DND-41 (cell line): Measurements from ENCODE around the gene TXNL4B.

Experiments
- ATAC-seq: fragments of 200-7000 bp; cut with Tn5 transposase; 3 replicates; pipeline ENCODE4 v1.9.1; 2021; ENCODE audit warnings: low read depth; ENCODE audit not compliant: insufficient read depth
- DNase-seq: peaks from one replicate; pipeline ENCODE4 v3.0.0-alpha.2; 2020
- H2AFZ ChIP-seq: 2 replicates; pipeline ENCODE4 v1.6.0; 2012; ENCODE audit warnings: low read depth, low read length
- H3K27ac ChIP-seq: 2 replicates; pipeline ENCODE4 v1.5.1; 2012; ENCODE audit warnings: low read length, inconsistent platforms
- H3K27me3 ChIP-seq: fragments of 200-600 bp; sonication (generic); 2 replicates; pipeline ENCODE4 v1.6.0; 2012; ENCODE audit warnings: low read length, mild to moderate bottlenecking, inconsistent platforms; ENCODE audit not compliant: insufficient read depth, poor library complexity
- H3K36me3 ChIP-seq: 2 replicates; pipeline ENCODE4 v1.5.1; 2012; ENCODE audit warnings: low read length, inconsistent platforms; ENCODE audit not compliant: insufficient read depth
- H3K4me1 ChIP-seq: 2 replicates; pipeline ENCODE4 v1.5.1; 2012; ENCODE audit warnings: mild to moderate bottlenecking, low read length; ENCODE audit not compliant: insufficient read depth
- H3K4me2 ChIP-seq: 2 replicates; pipeline ENCODE4 v1.6.0; 2012; ENCODE audit warnings: mild to moderate bottlenecking, moderate library complexity, low read length, inconsistent platforms; ENCODE audit not compliant: insufficient read depth
- H3K4me3 ChIP-seq, 2 experiments: fragments of 200-600 bp in 1 of 2; shearing (Covaris generic) in 1 of 2; 2 replicates each; pipeline ENCODE4 v1.5.1; 2012 to 2016; ENCODE audit warnings: inconsistent platforms in 2 of 2, low read length in 2 of 2, mild to moderate bottlenecking in 2 of 2, low read depth in 1 of 2, moderate library complexity in 1 of 2
- H3K79me2 ChIP-seq: 2 replicates; pipeline ENCODE4 v1.6.0; 2012; ENCODE audit warnings: low read length, inconsistent platforms; ENCODE audit not compliant: insufficient read depth
- H3K9ac ChIP-seq: 2 replicates; pipeline ENCODE4 v1.6.0; 2012; ENCODE audit warnings: low read depth, mild to moderate bottlenecking, inconsistent platforms, low read length, moderate library complexity
- H3K9me3 ChIP-seq: 2 replicates; pipeline ENCODE4 v1.5.1; 2012; ENCODE audit warnings: low read length, moderate library complexity, mild to moderate bottlenecking, inconsistent platforms; ENCODE audit not compliant: insufficient read depth, severe bottlenecking
- H4K20me1 ChIP-seq: 2 replicates; pipeline ENCODE4 v1.6.0; 2012; ENCODE audit warnings: low read length; ENCODE audit not compliant: insufficient read depth
- EZH2 ChIP-seq: IDR thresholded peaks from 3 replicates; pipeline ENCODE4 v1.6.1; 2012; ENCODE audit warnings: borderline replicate concordance, low read depth, mild to moderate bottlenecking, moderate library complexity, low read length, inconsistent platforms; ENCODE audit not compliant: severe bottlenecking
- TF ChIP-seq, protein P1 (sequence below): IDR thresholded peaks from 2 replicates; pipeline ENCODE4 v1.5.1; 2012; ENCODE audit warnings: borderline replicate concordance, low read length, moderate library complexity, mild to moderate bottlenecking; ENCODE audit not compliant: poor library complexity, severe bottlenecking; ENCODE audit errors: extremely low read depth

Gene TXNL4B

DNA sequence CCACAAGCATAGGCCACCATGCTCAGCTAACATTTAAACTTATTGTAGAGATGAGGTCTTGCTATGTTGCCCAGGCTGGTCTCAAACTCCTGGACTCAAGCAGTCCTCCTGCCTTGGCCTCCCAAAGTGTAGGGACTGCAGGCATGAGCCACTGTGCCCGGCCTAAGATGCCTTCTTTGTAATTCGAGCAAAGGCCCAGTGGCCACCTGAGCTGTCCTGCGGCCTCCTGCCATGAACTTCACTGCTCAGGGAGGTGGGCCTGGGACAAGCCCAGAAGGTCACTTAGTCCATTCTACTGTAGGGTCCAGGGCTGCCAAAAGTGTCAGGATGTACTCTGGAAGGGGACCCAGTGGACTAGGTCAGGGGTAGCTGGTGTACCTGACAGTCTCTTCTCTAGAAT lies 30.7 kb upstream of the TXNL4B start:
- DNase-seq = no peak
- Histone ChIP-seq H3K4me2 (no peak overlapping the region), H3K27me3 (no peaks in the 10 kb centered on the region), H3K79me2 (no peaks in the 10 kb centered on the region), H3K4me1 (no peaks in the 10 kb centered on the region), H4K20me1 (no peaks in the 10 kb centered on the region), H3K4me3 (no peak overlapping the region), H3K36me3 (no peaks in the 10 kb centered on the region; the same call in 1 of the 2 replicates), H2AFZ (no peak overlapping the region), H3K9ac (no peak overlapping the region), H3K9me3 (no peaks in the 10 kb centered on the region), H3K27ac (no peak overlapping the region)
- no peak for TF ChIP-seq EZH2
- TF ChIP-seq, protein P1, sequence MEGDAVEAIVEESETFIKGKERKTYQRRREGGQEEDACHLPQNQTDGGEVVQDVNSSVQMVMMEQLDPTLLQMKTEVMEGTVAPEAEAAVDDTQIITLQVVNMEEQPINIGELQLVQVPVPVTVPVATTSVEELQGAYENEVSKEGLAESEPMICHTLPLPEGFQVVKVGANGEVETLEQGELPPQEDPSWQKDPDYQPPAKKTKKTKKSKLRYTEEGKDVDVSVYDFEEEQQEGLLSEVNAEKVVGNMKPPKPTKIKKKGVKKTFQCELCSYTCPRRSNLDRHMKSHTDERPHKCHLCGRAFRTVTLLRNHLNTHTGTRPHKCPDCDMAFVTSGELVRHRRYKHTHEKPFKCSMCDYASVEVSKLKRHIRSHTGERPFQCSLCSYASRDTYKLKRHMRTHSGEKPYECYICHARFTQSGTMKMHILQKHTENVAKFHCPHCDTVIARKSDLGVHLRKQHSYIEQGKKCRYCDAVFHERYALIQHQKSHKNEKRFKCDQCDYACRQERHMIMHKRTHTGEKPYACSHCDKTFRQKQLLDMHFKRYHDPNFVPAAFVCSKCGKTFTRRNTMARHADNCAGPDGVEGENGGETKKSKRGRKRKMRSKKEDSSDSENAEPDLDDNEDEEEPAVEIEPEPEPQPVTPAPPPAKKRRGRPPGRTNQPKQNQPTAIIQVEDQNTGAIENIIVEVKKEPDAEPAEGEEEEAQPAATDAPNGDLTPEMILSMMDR = no peak
- ATAC-seq = no peak

DNA sequence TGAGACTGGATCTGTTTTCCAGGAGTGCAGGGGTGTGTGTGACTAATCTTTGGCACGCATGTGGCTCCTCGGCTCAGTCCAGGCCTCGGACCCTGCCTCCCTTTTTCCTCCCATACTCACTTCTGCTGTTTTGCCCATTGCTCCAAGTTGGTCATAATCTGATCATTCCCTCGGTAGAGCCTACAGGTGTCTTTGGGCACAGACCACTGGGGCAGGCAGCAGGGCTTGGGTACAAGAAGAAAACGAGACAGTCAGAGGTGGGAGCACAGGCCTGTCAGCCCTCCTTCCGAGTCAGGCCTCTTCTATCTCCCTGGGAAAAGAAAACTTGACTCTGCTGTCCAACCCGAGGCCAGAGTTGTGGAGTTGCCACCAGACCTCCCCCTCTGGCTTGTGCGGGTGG lies 30.0 kb upstream of the TXNL4B start:
- Histone ChIP-seq H4K20me1 (no peaks in the 10 kb centered on the region), H3K79me2 (no peaks in the 10 kb centered on the region), H3K9me3 (no peaks in the 10 kb centered on the region), H3K4me2 (no peak overlapping the region), H3K27me3 (no peaks in the 10 kb centered on the region), H3K4me3 (no peak overlapping the region), H3K4me1 (no peaks in the 10 kb centered on the region), H3K27ac (no peak overlapping the region), H3K36me3 (no peaks in the 10 kb centered on the region; the same call in 1 of the 2 replicates), H2AFZ (no peak overlapping the region), H3K9ac (no peak overlapping the region)
- TF ChIP-seq EZH2 = no peak
- TF ChIP-seq, protein P1 = no peak
- no peak for DNase-seq
- no peak for ATAC-seq

DNA sequence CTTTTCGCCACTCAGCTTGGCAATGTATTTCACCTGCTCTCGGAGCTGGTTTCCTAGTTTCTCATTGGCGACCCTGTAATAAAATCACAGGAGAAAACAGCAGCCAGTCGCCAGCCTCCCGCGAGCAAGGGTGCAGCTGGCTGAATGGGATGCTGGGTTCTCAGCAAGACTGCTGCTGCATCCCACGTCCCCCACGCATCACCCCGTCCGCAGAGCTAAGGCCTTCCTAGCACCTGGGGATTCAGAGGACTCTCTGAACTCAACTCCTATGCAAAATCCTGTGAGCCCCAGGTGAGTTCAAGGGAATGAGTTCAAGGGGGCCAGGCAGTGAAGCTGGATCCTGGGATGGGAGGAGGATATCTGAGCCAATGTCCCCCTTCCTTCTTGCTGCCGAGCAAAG lies 29.5 kb upstream of the TXNL4B start:
- H4K20me1 ChIP-seq = no peaks in the 10 kb centered on the region
- no peak for DNase-seq

More for the DNA sequence above, 29.5 kb upstream of the TXNL4B start:
- H3K4me1 ChIP-seq = no peaks in the 10 kb centered on the region
- no peak for ATAC-seq
- H3K27me3 ChIP-seq = no peaks in the 10 kb centered on the region
- H3K9ac ChIP-seq = no peak overlapping the region
- no peaks in the 10 kb centered on the region for H3K9me3 ChIP-seq
- H3K27ac ChIP-seq = no peak overlapping the region
- H3K4me2 ChIP-seq = no peak overlapping the region
- no peaks in the 10 kb centered on the region for H3K79me2 ChIP-seq
- no peak overlapping the region for H2AFZ ChIP-seq
- TF ChIP-seq, protein P1 = no peak
- no peak for TF ChIP-seq EZH2
- H3K36me3 ChIP-seq = no peaks in the 10 kb centered on the region; the same call in 1 of the 2 replicates
- H3K4me3 ChIP-seq = no peak overlapping the region
